Stimulated activated CD4-positive, alpha-beta T cell treated with anti-CD3 and anti-CD28 coated beads, Interleukin-4, amount 100 ng/mL, for 24 hours (primary cell): ENCODE data around the gene ASMT.
A peak's percentile ranks its signal among the peaks of the same experiment; 100 is the strongest.
"Not testable (repeated sequence)": the region's sequence is repeated elsewhere in the genome, so short reads cannot be mapped to it uniquely, and the experiment has no call there.

Experiments used
- DNase-seq: peaks from one replicate; pipeline ENCODE4 v3.0.0-alpha.2; 2020

Gene ASMT

DNA sequence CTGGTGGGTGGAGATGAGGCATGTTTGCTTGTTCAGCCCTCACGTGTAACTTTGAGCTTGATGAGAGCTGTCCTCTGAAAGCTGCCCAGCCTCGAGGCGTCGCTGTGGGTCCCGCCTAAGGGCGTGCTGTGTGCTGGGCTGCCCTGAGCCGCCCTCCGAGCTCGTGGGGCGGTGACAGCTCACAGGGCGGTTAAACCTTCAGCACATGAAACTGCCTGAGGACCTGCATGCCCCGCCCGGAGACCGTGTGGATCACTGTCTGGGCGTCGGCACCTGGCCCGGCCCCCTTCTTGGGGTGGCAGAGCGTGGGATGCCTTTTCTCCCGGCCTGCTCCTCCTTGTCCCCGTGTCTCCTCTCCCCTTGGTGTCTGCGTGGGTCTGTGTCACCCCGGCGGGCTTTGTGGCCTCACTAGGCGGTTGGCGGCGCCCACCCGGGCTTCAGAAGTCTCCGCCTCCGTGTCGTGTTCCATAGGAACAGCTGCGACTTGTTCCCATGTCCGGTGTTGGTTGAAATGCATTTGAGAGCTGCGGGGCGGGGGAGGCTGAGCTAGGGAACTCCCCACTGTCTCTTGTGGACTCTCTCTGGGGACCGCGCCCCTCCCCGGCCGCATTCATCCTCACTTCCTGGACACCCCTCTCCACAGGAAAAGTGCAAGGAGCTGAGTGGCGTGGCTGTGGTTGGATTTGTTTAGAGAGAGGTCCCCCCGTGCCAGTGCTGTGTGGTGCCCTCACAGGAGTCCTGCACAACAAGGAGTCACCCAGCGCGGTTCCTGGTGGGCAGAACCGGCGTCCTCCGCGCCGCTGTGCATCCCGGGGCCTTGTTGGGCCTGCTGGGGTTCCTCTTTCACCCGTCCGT, 16.6 kb upstream of the ASMT start:
- no peak for DNase-seq

GRCh38 chrX:1598876-1599790, 15.7 kb upstream of the ASMT start:
- no peak for DNase-seq

- DNase-seq: no peak
These were observed 15.0 kb upstream of the ASMT start for GRCh38 chrX:1599791-1600405.

GRCh38 chrX:1600406-1601050, 14.3 kb upstream of the ASMT start:
- no peak for DNase-seq

- DNase-seq: no peak
These were observed 13.7 kb upstream of the ASMT start for GRCh38 chrX:1601051-1601767.

DNA sequence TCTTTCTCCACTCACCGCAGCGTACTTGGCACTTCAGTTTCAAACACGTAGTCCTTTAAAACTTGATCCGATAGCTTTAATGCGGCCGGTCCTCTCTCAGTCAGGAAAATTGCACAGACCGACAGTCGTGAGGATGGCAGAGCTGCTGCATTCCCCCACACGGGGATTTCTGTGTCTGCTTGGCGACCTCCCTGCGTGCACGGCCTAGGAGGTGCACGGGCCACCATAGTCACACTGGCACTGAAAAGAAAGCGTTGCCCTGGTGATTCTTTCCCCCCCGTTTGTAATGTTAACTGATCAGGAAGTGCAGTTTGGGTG, 13.1 kb upstream of the ASMT start:
- no peak for DNase-seq

DNA sequence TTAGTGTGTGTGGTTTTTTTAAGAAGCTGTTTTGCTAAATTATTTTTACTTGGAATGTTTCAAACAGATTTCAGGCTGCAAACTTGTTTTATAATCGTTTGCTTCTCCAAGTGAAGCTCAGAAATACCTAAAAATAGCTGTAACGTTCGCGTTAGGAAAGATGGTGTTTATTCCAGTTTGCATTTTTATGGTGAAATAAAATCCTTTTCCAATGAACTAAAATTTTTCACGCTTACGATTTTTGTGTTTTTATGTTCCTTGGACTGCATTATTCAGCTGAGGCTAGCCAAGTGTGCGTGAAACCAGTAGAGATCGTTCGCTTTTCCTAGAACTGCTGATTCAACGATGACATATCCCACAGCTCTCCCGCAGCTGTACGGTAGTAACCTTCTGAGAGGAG, 12.6 kb upstream of the ASMT start:
- DNase-seq: no peak

GRCh38 chrX:1606496-1606895, 8.4 kb upstream of the ASMT start:
- no peak for DNase-seq

GRCh38 chrX:1609311-1609710, 5.5 kb upstream of the ASMT start:
- DNase-seq: no peak

GRCh38 chrX:1609762-1610161, 5.1 kb upstream of the ASMT start:
- DNase-seq: no peak

- no peak for DNase-seq
These were observed 4.7 kb upstream of the ASMT start for GRCh38 chrX:1610166-1610565.

DNA sequence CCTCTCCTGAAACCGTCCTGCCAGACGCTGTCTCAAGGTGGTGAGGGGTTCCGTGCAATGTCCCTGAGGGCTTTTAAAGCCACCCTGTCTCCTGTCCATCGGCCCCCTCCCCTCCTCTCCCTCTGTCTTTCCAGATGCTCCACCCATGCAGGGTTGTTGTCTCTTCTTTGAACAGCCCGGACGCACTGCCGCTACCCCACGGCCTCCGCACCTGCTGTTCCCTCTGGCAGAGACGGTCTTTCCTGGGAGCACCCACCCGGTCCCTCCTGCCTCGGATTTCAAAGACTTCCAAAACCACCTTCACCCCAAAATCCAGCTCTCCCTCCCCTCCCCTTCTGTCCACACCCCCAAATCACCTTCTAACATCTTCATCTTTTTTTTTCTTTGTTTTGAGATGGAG, 4.1 kb upstream of the ASMT start:
- DNase-seq: no peak

GRCh38 chrX:1612641-1613286, 2.1 kb upstream of the ASMT start:
- DNase-seq: no peak

DNA sequence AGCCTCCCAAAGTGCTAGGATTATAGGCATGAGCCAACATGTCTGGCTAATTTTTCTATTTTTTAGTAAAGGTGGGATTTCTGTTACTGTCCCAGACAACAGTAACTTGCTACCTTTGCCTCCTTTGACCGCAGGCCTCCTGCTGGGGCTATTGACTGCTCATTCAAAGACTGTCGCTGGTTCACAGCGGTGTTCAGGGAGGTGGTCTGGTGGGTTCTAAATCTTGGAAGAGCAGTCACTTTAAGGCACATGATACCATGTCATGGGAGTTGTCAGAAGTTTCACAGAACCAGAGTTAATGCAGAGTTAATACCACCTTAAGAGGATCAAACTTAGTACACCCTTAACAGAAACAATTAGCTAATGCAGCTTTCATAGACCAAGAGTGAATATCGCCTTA, 3.8 kb downstream of the ASMT start:
- DNase-seq: no peak

DNA sequence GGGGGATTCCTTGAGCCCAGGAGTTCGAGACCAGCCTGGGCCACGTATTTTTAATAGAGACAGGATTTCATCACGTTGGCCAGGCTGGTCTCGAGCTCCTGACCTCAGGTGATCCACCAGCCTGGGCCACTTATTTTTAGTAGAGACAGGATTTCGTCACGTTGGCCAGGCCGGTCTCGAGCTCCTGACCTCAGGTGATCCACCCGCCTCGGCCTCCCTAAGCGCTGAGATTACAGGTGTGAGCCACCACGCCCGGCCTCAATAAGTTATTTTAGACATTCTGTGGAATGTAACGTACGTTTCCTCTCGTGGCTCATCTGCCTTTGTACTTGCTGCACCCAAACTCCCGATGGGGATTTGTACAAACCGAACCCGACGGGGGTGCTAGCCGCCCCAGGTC, 8.8 kb downstream of the ASMT start:
- no peak for DNase-seq

DNA sequence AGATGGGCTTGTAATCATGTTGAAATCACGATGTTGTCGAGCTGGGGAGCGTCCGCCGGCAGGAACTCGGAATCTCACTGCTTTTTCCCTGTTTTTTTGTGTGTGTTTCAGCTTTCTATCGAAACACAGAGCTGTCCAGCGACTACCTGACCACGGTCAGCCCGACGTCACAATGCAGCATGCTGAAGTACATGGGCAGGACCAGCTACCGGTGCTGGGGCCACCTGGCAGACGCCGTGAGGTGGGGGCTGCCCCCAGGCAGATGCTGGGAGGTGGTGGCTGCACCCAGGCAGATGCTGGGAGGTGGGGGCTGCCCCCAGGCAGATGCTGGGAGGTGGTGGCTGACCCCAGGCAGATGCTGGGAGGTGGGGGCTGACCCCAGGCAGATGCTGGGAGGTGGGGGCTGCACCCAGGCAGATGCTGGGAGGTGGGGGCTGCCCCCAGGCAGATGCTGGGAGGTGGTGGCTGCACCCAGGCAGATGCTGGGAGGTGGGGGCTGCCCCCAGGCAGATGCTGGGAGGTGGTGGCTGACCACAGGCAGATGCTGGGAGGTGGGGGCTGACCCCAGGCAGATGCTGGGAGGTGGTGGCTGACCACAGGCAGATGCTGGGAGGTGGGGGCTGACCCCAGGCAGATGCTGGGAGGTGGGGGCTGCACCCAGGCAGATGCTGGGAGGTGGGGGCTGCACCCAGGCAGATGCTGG, 9.4 kb downstream of the ASMT start:
- DNase-seq: not testable (repeated sequence)

GRCh38 chrX:1624861-1625215, 10.0 kb downstream of the ASMT start:
- DNase-seq: not testable (repeated sequence)

DNA sequence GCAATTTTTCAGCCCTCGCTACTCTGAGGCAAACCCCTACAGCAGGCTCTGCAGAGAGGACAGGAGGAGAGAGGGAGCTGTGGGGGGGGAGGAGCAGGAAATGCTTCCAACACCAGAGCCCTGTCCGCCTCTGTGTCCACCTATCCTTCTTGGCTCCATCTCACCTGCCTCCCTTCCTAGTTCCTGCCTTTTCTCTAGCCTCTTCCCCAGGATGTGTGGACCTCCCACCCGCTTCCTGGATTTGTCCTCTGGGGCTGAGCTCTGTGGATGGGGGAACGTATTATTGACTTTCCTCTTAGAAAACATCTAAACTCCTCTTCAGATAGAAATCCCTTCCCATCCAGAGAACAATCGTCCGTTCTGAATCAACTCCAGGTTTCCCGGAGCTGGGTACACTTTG, 14.4 kb downstream of the ASMT start:
- DNase-seq: no peak

DNA sequence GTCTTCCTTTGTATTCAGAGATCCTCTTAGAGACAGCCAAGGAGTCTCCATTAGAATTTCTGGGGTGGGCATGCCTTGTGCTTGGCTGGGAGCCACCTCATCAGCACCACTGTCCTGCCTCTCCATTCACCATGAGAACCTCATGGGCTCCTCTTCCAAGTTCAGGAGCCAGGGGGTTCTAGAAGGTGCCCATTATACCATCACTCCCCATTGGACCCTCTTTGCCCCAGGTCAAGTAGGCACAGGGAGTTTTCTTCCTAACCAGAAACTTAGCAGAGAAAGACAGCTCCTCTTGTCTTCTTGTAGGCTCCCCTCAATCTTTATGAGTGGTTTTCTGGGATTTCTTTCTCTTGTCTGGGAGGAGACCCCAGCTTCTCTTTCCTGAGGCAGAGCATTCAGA, 31.1 kb downstream of the ASMT start:
- no peak for DNase-seq

- no peak for DNase-seq
These were observed 34.8 kb downstream of the ASMT start for GRCh38 chrX:1649621-1650020.

DNA sequence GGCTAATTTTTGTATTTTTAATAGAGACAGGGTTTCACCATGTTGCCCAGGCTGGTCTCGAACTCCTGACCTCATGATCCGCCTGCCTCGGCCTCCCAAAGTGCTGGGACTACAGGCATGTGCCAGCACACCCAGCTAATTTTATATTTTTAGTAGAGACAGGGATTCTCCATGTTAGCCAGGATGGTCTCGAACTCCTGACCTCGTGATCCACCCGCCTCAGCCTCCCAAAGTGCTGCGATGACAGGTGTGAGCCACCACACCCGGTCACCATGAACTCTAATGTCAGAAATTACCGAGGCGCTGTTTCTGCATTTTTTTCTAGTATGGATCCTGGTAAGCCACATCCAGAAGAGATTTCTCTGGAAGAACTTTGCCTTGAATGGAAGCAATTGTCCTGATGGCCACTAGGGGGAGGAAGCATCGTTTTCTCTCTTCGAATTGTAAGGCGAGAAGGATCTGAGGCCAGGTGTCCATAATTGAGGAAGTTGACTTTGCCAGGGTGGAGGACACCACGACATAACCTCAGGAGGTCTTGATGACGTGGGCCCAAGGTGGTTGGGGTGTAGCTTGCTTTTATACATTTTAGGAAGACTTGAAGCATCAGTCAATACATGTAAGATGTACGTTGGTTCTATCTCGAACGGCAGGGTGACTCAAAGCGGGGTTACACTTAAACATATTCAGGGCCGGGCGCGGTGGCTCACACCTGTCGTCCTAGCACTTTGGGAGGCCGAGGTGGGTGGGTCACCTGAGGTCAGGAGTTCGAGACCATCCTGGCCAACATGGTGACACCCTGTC, 37.4 kb downstream of the ASMT start:
- DNase-seq: peak; percentile 36
